BJ (cell line): Measurements from ENCODE around the gene ZNF148. TPM values are rescaled to one million over a fixed set of nuclear protein-coding genes. Genes with fewer than 3 reads are reported as not detected.

Source experiments
- CTCF ChIA-PET: fragments of 350-600 bp; formaldehyde crosslinking; extraction: SDS; loops from one replicate; lab custom pipeline; 2021; ENCODE audit warnings: antibody characterized with exemption, inconsistent platforms; lab: Yijun Ruan, JAX
- POLR2A ChIA-PET: fragments of 300-600 bp; sonication (Branson Sonifier 250); formaldehyde crosslinking; extraction: SDS; loops from one replicate; lab custom pipeline; 2021; ENCODE audit warnings: antibody characterized with exemption; lab: Charles Lee
- DNase-seq: peaks from one replicate; pipeline ENCODE4 v3.0.0-alpha.2; 2011; ENCODE audit warnings: low read depth
- H3K27me3 ChIP-seq: 2 replicates; pipeline ENCODE4 v1.6.0; 2011; ENCODE audit warnings: low read length; ENCODE audit not compliant: control insufficient read depth, insufficient read depth
- H3K36me3 ChIP-seq: 2 replicates; pipeline ENCODE4 v1.5.1; 2011; ENCODE audit warnings: low read length; ENCODE audit not compliant: control insufficient read depth, insufficient read depth
- H3K4me3 ChIP-seq: 2 replicates; pipeline ENCODE4 v1.5.1; 2011; ENCODE audit warnings: low read depth, mild to moderate bottlenecking, control low read depth, low read length
- polyA plus RNA-seq: library from polyadenylated mRNA; depleted of rRNA; stranded (reverse); fragments of >200 nt; gene quantifications from 2 replicates; pipeline ENCODE4 v1.2.3, GENCODE V29; 2011
- TF ChIP-seq, protein P1 (sequence below): IDR thresholded peaks from 2 replicates; pipeline ENCODE4 v1.5.1; 2011; ENCODE audit warnings: low read depth, mild to moderate bottlenecking, control low read depth, inconsistent platforms, low read length, moderate library complexity; ENCODE audit not compliant: insufficient read depth

Gene ZNF148
- polyA plus RNA-seq, 1 experiment = 18.4 TPM

DNA sequence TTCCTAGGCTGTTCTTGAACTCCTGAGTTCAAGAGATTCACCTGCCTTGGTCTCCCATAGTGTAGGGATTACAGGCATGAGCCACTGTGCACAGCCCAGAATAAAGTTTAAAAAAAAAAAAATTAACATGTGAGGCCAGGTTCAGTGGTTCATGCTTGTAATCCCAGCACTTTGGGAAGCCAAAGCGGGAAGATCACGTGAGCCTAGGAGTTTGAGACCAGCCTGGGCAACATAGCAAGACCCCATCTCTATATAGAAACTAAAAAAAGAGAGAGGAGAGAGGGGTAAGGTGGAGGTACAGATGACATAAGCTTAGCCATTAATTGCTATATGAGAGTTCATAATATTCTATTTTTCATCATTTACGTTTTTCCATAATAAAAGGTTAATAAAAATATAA, 21.5 kb downstream of the ZNF148 start:
- POLR2A ChIA-PET = no interaction called here
- DNase-seq = no peak
- no peaks in the 10 kb centered on the region for H3K27me3 ChIP-seq
- CTCF ChIA-PET = no interaction called here
- H3K36me3 ChIP-seq = no peaks in the 10 kb centered on the region
- H3K4me3 ChIP-seq = no peak overlapping the region
- TF ChIP-seq, protein P1, sequence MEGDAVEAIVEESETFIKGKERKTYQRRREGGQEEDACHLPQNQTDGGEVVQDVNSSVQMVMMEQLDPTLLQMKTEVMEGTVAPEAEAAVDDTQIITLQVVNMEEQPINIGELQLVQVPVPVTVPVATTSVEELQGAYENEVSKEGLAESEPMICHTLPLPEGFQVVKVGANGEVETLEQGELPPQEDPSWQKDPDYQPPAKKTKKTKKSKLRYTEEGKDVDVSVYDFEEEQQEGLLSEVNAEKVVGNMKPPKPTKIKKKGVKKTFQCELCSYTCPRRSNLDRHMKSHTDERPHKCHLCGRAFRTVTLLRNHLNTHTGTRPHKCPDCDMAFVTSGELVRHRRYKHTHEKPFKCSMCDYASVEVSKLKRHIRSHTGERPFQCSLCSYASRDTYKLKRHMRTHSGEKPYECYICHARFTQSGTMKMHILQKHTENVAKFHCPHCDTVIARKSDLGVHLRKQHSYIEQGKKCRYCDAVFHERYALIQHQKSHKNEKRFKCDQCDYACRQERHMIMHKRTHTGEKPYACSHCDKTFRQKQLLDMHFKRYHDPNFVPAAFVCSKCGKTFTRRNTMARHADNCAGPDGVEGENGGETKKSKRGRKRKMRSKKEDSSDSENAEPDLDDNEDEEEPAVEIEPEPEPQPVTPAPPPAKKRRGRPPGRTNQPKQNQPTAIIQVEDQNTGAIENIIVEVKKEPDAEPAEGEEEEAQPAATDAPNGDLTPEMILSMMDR = no peak

DNA sequence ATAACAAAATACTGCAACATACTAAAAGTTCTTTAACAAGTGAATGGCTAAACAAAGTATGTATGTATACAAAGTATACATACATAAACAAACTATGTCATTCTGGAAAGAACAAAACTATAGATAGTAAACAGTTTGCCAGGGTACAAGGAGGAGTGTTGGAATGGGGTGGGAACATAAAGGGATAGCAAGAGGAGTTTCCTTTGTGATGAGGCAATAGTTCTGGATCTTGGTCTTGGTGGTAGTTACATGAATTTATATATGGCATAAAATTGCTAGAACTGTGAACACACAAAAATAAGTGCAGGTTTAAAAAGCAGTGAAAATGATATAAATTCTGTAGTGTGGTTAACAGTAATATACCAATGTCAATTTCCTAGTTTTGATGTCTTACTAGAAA, 22.0 kb downstream of the ZNF148 start:
- Histone ChIP-seq H3K4me3 (no peak overlapping the region), H3K36me3 (no peaks in the 10 kb centered on the region), H3K27me3 (no peaks in the 10 kb centered on the region)
- ChIA-PET POLR2A (no interaction called here), CTCF (interaction anchor here (0.7 kb wide), 1 partner anchor 204 kb away, joined by 4 read pairs; no protein-coding TSS in a partner anchor)
- TF ChIP-seq, protein P1 = no peak
- no peak for DNase-seq

DNA sequence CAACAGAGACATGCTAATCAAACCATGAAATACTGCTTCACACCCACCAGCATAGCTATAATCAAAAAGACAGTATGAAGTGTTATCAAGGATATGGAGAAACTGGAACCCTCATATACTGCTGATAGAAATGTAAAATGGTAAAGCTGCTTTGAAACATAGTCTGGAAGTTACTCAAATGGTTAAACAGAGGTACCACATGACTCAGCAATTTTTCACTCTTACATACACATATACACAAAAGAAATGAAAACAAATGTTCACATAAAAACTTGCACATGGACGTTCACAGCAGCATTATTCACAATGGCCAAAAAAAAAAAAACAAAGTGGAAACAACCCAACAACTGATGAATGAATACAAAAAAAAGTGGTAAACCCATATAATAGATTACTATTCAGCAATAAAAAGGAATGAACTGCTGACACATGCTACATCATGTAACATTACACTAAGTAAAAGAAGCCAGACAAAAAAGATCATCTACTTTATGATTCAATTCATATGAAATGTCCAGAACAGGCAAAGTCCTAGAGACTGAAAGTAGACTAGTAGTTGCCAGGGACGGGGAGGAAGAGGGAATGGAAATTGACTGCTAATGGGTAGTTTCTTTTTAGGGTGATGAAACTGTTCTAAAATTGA, 23.2 kb downstream of the ZNF148 start:
- DNase-seq = no peak
- TF ChIP-seq, protein P1 = no peak
- POLR2A ChIA-PET = interaction anchor here (0.7 kb wide), 1 partner anchor 1122 kb away, joined by 4 read pairs; no protein-coding TSS in a partner anchor
- CTCF ChIA-PET = no interaction called here
- Histone ChIP-seq H3K36me3 (no peaks in the 10 kb centered on the region), H3K4me3 (no peak overlapping the region), H3K27me3 (no peaks in the 10 kb centered on the region)

DNA sequence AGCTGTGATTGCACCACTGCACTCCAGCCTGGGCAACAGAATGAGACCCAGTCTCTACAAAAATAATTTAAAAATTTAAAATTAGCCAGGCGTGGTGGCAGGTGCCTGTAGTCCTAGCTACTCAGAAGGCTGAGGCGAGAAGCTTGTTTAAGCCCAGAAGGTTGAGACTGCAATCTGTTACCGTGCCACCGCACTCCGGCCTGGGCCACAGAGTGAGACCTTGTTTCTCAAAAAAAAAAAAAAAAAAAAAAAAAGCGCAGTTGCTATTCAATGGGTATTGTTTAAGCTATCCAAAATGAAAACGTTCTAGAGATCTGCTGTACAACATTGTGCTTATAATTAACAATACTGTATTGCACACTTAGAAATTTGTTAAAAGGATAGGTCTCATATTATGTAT, 24.0 kb downstream of the ZNF148 start:
- Histone ChIP-seq H3K4me3 (no peak overlapping the region), H3K36me3 (no peaks in the 10 kb centered on the region), H3K27me3 (no peaks in the 10 kb centered on the region)
- ChIA-PET POLR2A (no interaction called here), CTCF (no interaction called here)
- TF ChIP-seq, protein P1 = no peak
- DNase-seq = no peak

DNA sequence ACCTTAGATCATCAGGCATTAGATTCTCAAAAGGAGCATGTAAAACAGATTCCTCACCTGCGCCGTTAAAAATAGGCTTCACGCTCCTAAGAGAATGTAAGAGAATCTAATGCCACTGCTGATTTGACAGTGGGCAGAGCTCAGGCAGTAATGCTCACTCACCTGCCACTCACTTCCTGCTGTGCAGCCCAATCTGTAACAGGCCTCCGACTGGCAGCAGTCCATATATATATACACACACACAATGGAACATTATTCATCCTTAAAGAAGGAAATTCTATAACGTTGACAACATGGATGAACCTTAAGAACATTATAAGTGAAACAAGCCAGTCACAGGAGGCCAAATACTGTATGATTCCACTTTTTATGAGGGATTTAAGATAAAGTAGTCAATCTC, 24.5 kb downstream of the ZNF148 start:
- H3K36me3 ChIP-seq = no peaks in the 10 kb centered on the region
- ChIA-PET POLR2A (no interaction called here), CTCF (no interaction called here)

More for the DNA sequence above, 24.5 kb downstream of the ZNF148 start:
- no peak for DNase-seq
- Histone ChIP-seq H3K4me3 (no peak overlapping the region), H3K27me3 (no peaks in the 10 kb centered on the region)
- TF ChIP-seq, protein P1 = no peak
